Adrenal gland (tissue), 5 donors: Measurements from ENCODE around the gene RSF1.

Source experiments
- CTCF ChIP-seq, 6 experiments: fragments of 450-650 bp in 4 of 6; fragments of 200-600 bp in 2 of 6; sonication (generic) in 1 of 6; IDR thresholded peaks; 1 replicate in 5 of 6; 2 replicates in 1 of 6; pipeline versions ENCODE4 v1.5.1 to v1.8.0; 2016 to 2021; ENCODE audit warnings: antibody characterized with exemption in 6 of 6, mild to moderate bottlenecking in 2 of 6, moderate library complexity in 1 of 6
- POLR2A ChIP-seq, 2 donors: fragments of 450-650 bp; IDR thresholded peaks; one replicate each; pipeline ENCODE4 v1.6.1; 2017; ENCODE audit warnings: antibody characterized with exemption in 2 of 2, mild to moderate bottlenecking in 2 of 2, moderate library complexity in 1 of 2
- donor health status: DM: no; HTN: no; CAD: no.

- TF ChIP-seq CTCF (IDR thresholded peaks at IDR 0.05) (no peak), POLR2A (IDR thresholded peaks at IDR 0.05) (no peak)
These were observed 45.3 kb upstream of the RSF1 start for GRCh38 chr11:77865805-77866204.
